ENCODE results near the gene SERPINA5.
"Not testable (repeated sequence)": the region's sequence is repeated elsewhere in the genome, so short reads cannot be mapped to it uniquely, and the experiment has no call there.

Gene SERPINA5

DNA sequence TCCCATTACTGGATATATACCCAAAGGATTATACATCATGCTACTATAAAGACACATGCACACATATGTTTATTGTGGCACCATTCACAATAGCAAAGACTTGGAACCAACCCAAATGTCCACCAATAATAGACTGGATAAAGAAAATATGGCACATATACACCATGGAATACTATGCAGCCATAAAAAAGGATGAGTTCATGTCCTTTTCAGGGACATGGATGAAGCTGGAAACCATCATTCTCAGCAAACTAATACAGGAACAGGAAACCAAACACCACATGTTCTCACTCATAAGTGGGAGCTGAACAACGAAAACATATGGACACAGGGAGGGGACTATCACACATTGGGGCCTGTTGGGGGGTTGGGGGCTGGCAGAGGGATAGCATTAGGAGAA, 27.7 kb downstream of the SERPINA5 start:
- DNase-seq = not testable (repeated sequence)

DNA sequence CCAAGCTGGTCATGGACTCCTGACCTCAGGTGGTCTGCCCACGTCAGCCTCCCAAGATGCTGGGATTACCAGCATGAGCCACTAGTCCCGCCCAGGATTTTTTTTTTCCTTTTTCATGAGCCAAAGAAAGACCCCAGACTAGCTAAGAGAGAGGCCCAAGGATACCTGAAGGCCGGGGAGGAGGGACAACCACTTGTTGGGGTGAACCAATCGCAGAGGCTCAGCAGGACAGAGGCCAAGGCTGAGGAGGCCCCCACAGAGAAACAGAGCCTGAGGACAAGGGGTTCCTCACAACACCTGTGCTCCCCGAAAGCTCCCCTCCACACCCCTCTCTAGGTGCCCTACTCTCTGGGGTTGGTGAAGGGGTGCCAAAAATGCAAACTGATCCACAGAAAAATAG, 30.0 kb downstream of the SERPINA5 start:
- no peak for DNase-seq

DNA sequence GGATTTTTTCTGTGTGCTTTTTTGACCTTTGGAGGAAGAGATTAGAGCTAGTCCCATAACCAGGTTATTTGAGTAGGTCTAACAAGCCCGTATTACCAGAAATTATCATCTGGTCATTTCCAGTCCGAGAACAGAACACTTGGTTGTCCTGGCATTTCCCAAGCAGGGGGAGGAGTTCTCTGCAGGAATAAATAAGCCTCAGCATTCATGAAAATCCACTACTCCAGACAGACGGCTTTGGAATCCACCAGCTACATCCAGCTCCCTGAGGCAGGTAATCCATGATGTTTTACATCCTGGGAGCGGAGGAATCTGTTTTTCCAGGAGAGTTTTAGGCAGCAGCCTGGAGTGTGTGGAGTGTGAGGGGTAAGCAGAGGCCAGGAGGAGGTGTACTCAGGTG, 30.9 kb downstream of the SERPINA5 start, which contains the start of gene SERPINA3:
Gene SERPINA3 (plus strand): TSS at position 218 of the 400 bp plus-strand sequence. CDS start 2,051 bp downstream, outside the sequence.
- DNase-seq = no peak

DNA sequence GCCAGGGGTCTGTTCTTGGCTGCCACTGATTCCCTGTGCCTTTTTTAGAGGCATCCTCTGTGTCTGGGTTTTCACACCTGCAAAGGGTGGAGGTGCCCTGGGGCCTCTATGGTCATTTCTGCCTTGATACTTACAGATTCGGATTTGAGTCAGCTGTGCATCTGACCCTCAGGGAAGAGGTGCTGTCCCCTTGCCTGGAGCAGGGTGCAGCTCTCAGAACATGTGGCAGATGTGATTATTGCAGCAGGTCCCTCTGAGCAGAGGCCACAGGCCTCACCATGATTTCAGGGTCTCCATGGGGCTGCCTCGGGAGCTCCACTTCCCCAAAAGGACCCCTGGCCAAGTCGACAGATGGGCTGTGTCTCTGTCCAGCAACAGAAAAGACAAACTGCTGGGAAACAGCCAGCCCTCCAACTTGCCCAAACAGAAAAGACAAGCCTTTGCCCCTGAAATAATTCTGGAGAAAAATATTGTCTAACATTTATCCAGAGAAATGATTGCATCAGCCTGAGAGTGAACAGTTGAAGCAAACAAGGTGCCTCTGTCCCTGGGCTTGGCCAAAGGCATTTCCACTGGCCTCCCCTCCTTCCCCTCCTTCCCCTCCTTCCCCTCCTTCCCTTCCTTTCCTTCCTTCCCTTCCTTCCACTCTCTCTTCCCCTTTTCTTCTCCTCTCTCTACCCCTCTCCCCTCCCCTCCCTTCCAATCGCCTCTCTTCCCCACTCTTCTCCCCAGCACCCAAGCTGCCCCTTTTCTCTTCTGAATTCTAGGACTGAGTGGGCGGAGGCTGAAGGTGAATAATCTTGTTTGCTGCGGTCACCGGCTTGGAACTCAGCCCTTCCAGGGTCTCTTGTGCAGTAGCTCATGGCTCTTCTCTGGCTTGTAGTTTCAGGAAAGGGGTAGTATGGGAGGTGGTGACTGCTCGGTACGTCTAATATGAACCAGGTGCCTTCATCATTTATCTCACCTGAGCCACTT, 31.6 kb downstream of the SERPINA5 start:
- no peak for DNase-seq

DNA sequence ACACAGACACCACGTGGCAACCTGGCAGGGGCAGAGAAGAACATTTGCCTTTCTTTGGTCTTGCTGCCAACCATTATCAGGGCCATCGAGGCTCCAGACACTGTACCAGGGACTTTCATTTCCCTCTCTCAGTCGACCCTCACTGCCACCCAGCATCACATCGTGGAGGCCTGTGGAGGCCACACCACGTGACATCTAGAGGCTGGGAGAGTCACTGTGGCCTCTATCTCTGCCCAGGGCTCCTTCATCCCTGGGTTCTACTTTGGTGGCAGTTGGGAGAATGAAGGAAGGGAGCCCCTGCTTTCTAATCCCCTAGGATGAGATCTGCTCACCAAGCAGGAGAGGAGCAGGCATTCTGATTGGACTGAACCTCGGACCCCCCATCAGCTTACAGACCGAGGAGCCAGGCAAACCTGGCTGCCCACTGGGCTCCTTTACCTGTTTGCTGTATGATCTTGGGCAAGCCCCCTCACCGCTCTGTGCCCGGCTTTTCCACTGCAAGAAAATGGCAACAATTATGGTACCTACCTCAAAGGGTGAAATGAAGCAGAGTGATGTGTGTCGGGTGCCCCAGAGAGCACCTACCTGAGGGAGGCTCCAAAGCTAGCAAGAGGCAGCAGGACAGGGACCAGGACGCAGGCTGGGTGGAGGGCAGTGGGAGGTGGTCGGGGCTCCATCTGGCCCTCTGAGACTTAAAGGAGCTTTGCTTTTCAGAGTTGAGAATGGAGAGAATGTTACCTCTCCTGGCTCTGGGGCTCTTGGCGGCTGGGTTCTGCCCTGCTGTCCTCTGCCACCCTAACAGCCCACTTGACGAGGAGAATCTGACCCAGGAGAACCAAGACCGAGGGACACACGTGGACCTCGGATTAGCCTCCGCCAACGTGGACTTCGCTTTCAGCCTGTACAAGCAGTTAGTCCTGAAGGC, 32.8 kb downstream of the SERPINA5 start:
- DNase-seq = no peak

DNA sequence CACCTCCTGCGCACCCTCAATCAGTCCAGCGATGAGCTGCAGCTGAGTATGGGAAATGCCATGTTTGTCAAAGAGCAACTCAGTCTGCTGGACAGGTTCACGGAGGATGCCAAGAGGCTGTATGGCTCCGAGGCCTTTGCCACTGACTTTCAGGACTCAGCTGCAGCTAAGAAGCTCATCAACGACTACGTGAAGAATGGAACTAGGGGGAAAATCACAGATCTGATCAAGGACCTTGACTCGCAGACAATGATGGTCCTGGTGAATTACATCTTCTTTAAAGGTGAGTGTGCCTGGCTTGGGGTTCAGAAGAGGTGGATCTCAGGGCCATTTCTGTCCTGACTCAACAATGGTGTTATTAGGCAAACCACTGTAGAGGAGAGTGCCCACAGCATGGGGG, 33.6 kb downstream of the SERPINA5 start:
- DNase-seq = no peak

DNA sequence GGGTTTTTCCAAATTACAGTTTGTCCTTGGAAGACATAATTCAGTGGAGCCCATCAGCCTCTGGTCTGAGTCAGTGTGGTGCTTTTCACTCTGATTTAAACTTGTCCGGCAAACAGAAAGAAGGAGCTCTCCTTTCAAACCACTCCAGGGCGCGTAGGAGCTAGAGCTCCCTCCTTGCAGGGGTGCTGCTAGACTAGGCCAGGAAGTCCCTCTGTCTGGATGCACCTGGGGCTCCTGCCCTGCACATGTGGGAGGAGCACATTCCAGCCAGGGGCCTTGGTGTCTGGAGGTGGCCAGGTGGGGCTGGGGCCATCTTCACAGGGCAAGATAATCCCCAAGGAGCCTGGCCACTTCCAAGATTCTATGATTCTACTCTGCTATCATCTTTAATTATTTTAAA, 34.0 kb downstream of the SERPINA5 start:
- DNase-seq = no peak

DNA sequence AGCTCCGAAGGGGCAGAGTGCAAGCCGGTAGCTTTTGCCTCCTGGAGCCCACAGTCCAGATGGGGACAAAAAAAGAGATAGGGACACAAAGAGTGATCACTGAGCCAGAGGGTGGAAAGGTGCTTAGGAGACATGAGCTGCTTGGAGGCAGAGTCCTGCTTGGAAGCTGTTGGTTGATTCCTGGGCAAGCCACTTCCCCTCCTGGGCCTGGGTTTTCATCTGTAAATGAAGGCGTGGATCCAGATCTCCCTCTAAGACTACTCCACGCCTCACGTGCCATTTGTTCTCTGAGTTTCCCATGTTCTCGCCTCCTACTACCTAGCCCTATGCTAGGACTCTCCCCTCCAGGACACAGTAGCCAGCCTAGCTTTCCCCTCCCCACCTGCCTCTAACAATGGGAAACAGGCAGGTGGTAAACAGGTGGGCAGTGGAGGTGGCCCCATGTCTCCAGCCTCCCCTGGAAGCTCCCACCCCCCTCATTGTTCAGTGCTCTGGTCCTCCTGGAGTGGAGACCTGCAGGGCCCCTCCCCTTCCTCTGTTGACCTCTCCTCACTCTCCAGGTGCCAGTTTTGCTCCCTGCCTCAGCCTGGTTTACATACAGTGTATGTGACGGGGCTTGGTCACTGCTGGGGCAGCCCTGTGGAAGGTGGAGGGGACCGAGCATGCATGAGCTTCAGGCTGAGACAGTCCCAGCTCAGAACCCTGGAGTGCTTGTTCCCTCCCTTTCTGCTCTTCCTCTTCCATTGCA, 34.8 kb downstream of the SERPINA5 start:
- DNase-seq = no peak

DNA sequence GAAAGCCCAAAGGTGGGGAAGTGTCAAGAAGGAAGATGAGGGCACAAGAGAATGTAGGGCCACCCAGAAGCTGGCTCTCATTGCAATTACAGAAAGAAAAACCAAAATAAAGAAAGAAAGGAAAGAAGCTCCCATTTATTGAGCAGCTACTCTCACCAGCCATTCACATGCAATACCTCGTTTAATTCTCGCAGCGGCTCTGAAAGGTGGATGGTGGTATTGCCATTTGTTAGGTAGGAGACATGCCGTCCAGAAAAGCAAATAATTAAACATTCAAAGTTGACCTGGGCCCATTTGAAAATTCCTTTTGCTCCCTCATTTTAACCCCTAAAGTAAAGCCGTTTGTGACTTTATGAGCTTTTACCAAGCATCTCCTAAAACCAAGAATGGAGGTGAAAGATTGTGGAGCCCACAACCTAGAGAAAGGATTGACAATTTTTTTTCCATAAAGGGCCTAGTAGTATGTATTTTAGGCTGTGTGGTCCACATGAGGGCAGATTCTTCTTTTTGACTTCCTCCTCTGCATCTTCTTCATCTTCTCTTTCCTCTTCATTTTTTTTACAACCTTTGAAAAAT, 36.2 kb downstream of the SERPINA5 start:
- no peak for DNase-seq

DNA sequence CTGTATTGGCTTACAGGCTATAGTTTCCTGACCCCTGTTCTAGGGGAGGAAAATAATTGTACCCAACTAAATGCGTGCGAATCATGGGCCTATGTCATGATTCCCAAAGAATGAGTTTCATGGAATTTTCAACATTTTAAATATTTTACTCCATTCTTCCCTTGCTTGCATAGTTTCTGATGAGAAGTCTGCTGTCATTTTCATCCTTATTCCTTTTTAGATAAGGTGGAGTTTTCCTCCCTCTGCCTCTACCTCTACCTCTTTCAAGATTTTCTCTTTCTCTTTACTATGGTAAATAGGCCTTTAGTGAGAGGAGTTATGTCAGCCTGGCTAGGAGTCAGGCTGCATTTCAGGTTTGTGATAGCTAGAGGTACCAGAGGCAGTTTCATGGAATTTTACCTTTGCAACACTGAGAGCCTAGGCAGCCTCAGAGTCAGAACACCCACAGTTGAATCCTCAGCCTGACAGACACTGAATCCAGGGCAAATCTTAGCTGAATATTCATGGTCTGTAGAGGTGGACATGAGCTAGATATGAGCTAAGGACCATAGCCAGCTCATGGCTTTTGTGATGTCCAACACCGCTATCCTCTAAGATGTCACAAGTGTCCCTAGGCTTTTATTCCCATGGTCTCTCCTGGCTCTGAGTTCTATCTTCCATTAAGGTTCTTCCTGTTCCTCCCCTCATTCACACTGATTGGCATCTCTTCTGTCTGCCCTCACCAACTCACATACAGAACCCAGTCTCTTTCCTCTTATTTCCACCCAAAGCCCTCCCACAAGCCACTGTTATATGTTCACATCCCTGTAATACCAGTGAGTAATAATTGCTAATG, 37.0 kb downstream of the SERPINA5 start:
- DNase-seq = no peak

DNA sequence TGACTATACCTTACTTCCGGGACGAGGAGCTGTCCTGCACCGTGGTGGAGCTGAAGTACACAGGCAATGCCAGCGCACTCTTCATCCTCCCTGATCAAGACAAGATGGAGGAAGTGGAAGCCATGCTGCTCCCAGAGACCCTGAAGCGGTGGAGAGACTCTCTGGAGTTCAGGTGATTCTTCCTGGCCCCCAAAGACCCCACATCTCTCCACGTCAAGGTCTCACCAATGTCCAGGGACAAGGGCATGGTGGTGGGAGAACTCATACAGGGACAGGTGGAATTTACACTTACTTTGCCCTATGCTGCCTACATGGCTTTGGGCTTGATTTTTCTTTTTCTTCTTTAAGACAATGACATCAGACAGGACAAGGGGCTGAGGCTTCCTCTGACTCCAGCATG, 38.1 kb downstream of the SERPINA5 start:
- no peak for DNase-seq

DNA sequence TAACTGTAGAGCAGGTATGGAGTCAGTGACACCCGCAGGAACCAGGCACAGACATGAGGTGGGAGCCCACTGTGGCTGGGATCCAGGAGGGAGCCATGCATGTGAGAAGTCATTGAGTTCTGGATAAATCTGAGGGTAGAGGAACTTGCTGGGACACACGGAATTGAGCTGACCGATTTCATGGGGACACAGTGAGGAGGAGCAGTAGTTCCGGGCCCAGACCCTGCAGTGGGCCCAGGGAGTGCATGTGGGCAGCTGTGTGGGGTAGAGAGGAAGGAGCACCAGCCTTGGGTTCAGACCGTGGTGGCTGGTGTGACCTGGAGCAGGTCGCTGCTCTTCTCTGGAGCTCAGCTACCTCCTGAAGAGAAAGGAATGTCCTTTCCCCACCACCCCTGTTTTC, 39.4 kb downstream of the SERPINA5 start:
- DNase-seq = no peak

DNA sequence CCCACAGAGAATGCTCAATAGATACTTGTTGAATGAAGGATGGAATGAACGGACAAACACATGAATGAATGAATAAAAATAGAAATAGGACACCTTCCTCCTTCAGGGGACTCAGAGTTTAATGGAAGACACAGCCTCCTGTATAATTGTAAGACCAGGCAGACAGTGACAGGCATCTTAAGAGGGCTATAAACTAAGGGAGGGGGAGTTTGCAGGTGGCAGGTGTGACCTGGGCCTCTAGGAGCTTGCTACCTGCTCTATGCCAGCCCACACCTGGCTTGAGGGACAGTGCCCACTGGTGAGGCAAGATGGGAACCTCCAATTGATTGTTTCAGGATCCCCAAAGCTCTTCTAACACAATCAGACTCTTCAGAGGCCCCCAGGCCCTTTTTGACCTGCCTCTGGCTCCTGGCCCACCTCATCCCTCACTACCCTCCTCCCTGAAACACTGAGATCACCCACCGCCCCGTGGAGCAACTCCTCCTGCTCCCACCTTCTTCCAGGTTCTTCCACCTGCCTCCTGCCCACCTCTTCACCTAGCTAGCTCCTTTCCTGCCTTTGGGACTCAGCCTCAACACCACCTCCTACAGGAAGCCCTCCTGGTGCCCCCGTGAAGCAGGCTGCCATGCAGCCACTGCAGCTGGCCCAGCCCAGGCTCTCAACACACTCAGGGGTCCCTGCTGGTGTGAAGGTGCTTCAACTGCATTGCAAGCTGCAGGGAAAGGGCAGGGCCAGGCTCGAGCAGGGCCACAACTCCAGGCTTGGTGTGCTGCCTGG, 40.3 kb downstream of the SERPINA5 start:
- DNase-seq = no peak

DNA sequence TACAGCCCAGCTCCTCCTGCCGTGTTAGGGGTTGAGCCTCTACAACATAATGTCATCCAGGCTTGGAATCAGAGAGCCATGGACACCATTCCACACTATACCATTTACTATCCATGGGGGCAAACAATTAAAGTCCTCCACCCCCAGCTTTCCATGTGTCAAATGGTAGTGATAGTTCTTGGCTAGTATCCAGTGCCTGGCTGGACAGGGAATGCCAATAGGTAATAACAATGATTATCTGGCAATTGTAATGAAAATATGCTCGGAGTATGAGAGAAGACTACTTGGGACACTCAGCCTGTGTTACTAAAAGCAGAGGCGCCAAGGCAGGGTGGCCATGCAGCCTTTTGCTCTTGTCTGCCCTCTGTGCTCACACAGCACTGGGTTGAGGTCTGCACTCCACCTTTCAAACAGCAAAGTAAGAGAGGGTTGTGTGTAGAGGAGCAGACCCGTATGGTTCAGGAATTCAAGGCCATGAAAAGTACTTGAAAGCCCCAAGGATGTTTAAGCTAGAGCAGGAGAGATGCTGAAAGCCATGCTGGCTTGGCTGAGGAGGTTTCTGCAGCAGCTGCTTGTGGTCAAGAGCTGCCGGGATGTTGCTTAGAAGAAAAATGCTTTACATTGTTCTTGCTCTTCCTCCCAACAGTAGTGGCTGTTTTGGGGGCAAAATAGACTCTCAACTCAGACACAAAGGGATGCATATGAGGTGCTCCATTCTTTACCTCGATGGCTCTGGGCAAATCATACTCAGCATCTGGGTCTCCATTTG, 41.6 kb downstream of the SERPINA5 start:
- DNase-seq = no peak

DNA sequence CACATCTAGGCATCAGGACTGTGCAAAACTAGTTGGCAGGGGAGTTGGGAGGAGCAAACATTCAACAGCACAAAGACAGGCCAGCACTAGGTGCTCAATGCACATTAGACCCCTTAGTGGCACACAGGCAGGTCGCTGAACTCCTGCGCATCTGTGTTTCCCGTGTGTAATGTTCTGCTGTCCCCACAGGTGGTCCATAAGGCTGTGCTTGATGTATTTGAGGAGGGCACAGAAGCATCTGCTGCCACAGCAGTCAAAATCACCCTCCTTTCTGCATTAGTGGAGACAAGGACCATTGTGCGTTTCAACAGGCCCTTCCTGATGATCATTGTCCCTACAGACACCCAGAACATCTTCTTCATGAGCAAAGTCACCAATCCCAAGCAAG, 42.2 kb downstream of the SERPINA5 start:
- DNase-seq = no peak

DNA sequence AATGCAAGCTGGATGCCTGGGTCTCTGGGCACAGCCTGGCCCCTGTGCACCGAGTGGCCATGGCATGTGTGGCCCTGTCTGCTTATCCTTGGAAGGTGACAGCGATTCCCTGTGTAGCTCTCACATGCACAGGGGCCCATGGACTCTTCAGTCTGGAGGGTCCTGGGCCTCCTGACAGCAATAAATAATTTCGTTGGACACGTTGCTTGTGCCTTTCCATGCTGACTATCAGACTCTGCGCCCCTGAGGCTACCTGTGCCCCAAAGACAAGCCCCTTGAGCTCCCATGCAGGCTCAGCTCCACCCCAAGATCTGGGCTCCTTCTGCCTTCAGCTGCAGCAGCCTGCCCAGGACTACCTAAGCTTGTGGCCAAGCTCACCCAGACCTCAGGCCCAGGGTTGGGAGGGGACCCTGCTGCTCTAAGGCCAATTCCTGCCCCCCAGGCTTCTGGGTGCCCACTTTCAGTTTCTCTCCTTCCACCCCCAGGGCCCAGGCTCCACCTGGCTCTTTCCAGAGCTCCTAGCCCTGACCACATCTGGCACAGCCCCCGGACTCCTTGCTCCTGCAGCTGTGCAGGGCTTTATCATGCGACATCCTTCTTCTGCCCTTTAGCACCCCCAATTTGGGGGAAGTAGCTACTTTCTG, 42.8 kb downstream of the SERPINA5 start:
- DNase-seq = no peak

DNA sequence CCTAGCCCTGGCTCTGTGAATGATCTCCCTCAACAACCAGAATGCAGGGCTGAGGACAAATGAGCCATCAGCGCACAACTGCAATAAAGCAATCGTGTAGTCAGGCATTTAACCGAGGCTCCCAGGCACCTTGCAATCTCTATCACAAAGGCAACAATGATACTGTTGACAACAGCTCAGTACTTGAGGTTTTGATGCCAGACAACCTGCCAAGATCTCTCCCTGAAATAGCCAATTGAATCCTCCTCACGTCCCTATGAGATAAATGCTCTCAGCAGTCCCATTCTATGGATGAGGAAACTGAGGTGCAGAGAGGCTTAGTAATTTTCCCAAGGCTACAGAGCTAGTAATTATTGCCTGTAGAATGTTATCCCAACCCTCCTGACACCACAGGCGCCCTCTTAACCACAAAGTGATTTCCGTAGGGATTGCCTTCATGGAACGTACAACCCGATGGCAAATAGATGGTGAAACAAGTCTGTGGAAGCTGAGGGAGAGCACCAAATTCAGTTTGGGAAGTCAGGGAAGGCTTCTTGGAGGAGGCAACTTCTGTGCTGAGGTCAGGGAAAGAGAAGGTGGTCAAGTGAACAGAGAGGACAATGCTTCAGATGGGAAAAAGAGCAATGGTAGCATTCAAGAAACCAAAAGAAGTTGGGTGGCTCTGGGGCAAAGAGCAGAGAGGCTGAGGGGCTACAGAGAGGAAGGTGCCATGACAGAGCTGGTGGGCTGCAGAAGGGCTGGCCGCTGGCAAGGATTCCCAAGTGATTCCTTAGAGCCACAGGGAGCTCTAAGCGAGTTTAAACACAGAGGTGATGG, 43.5 kb downstream of the SERPINA5 start:
- no peak for DNase-seq

DNA sequence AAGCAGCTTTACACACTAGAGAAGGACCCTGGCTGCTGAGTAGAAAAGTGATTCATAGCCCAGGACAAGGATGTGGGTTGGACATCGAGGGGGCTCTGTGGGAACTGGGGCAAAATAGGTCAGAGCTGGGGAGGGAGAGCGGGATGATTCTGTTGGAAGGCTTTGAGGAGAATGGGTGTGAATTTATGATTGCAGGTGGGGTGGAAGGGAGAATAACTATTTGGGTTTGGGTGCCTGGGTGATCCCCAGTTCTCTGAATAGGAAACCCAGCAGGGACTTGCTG, 44.1 kb downstream of the SERPINA5 start:
- no peak for DNase-seq

DNA sequence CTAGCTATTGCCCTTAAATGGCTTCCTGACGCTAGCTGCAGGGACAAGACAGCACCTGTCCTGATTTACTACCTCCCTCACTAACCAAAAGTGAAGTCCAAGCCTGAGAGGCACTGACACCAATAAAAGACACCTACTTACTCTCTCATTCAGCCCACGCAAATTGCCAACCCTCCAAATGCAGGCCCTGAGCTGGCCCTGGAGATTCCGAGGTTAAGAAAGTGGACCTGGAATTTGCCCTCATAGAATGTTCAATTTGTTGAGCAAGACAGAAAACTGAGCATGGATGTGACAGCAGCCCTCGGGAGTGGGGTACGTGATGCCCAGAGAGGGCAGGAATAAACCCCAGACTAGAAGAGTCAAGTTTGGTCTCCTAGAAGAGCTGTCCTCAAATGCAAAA, 47.4 kb downstream of the SERPINA5 start:
- no peak for DNase-seq
